AG04449 (cell line): ENCODE measurements around the gene DZIP1.
A peak's percentile ranks its signal among the peaks of the same experiment; 100 is the strongest.
"Not testable (repeated sequence)": the region's sequence is repeated elsewhere in the genome, so short reads cannot be mapped to it uniquely, and the experiment has no call there.

ENCODE experiments used
- CTCF ChIA-PET: fragments of 350-600 bp; formaldehyde crosslinking; extraction: SDS; loops from one replicate; lab custom pipeline; 2021; ENCODE audit warnings: antibody characterized with exemption; lab: Yijun Ruan, JAX
- POLR2A ChIA-PET: fragments of 400-600, 350-600 bp; formaldehyde crosslinking; extraction: SDS; loops from one replicate; lab custom pipeline; 2020; ENCODE audit warnings: antibody characterized with exemption, inconsistent platforms; lab: Yijun Ruan, JAX
- DNase-seq: peaks from one replicate; pipeline ENCODE4 v3.0.0-alpha.2; 2010; ENCODE audit warnings: low read depth, low spot score
- H3K4me3 ChIP-seq: 2 replicates; pipeline ENCODE4 v1.5.1; 2011; ENCODE audit warnings: low read depth, mild to moderate bottlenecking, control low read depth, low read length
- TF ChIP-seq, protein P1 (sequence below): IDR thresholded peaks from one replicate; pipeline ENCODE4 v1.5.1; 2011; ENCODE audit warnings: mild to moderate bottlenecking, moderate library complexity, low read length, control low read depth, inconsistent platforms; ENCODE audit not compliant: insufficient read depth; ENCODE audit errors: missing control alignments

Gene DZIP1

DNA sequence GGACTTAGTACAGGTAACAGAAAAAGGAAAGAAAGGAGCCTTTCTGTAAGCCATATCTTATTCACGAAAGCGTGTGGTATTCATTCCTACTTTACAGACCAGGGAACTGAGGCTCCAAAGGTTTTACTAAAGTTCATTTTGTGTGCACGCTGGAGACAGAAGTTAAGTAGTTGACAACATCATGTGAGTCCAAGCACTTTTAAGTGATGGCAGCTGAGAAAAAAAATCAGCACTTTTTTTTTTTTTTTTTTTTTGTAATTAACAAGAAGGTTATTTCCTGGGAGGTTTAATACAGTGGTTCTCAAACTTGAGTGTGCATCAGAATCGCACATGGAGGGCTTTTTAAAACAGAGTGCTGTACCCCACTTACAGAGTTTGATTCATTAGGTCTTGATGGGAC is 34.5 kb upstream of the DZIP1 start:
- H3K4me3 ChIP-seq = peak overlapping the region; percentile 90
- TF ChIP-seq, protein P1, sequence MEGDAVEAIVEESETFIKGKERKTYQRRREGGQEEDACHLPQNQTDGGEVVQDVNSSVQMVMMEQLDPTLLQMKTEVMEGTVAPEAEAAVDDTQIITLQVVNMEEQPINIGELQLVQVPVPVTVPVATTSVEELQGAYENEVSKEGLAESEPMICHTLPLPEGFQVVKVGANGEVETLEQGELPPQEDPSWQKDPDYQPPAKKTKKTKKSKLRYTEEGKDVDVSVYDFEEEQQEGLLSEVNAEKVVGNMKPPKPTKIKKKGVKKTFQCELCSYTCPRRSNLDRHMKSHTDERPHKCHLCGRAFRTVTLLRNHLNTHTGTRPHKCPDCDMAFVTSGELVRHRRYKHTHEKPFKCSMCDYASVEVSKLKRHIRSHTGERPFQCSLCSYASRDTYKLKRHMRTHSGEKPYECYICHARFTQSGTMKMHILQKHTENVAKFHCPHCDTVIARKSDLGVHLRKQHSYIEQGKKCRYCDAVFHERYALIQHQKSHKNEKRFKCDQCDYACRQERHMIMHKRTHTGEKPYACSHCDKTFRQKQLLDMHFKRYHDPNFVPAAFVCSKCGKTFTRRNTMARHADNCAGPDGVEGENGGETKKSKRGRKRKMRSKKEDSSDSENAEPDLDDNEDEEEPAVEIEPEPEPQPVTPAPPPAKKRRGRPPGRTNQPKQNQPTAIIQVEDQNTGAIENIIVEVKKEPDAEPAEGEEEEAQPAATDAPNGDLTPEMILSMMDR = no peak
- ChIA-PET POLR2A (no interaction called here), CTCF (no interaction called here)
- DNase-seq = no peak

DNA sequence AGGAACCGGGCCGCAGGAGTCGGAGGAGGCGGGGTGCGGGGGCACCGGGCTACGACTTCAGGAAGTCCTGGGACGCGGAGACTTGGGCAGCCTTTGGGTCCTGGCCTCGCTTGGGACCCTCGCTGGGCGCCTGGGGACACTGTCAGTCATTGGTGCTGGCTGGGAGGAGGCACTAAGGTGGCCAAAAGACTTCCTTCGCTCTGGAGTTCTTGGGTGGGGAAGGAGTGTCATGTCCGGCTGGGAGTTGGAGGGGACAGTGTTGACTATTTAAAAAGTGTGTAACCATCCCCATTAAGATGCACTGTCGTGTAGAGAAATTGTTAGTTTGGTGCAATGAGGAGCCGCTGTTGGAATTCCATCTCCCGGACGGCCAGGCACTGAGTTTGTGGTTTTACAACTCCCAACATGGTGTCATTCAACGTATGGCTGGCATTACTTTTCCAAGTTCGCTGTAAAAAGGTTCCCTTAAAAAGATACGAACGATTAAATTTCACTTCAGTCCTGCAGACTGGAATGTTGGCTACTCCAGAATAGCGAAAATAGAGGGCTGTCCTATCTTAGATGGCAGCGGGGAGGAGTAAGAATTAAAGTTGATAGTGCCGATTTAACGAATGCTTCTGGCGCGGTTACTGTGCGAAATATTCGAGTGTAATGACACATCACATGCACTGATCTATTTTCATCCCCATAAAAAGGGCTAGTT is 33.2 kb upstream of the DZIP1 start:
- H3K4me3 ChIP-seq = peak overlapping the region; percentile 90
- ChIA-PET POLR2A (interaction anchor here (0.6 to 1.3 kb wide), 2 partner anchors 29 to 34 kb away, joined by 3 to 6 read pairs; no protein-coding TSS in a partner anchor), CTCF (no interaction called here)
- no peak for DNase-seq
- TF ChIP-seq, protein P1 = no peak

GRCh38 chr13:95676762-95677563 is 32.5 kb upstream of the DZIP1 start, which contains the start of gene DNAJC3:
TSS of gene DNAJC3 (plus strand) at chr13:95677139. CDS start at chr13:95677256, 117 bp downstream.
- peak within 1 kb of the TSS; percentile 90 for H3K4me3 ChIP-seq
- TF ChIP-seq, protein P1 = no peak
- CTCF ChIA-PET = interaction anchor here (1.1 to 1.3 kb wide), 4 partner anchors 8 to 159 kb away, joined by 3 to 6 read pairs (median 4); no protein-coding TSS in a partner anchor
- DNase-seq = peak; percentile 78
- POLR2A ChIA-PET = interaction anchor here (0.6 to 1.3 kb wide), 9 partner anchors 13 to 1688 kb away, joined by 3 to 13 read pairs (median 4); partner anchors contain the start of gene DZIP1

GRCh38 chr13:95676105-95676761 is 31.7 kb upstream of the DZIP1 start:
- DNase-seq = no peak
- CTCF ChIA-PET = interaction anchor here (1.1 to 1.3 kb wide), 4 partner anchors 8 to 159 kb away, joined by 3 to 6 read pairs (median 4); no protein-coding TSS in a partner anchor
- TF ChIP-seq, protein P1 = no peak
- H3K4me3 ChIP-seq = peak overlapping the region; percentile 88
- POLR2A ChIA-PET = interaction anchor here (0.7 to 1.3 kb wide), 8 partner anchors 13 to 1688 kb away, joined by 3 to 13 read pairs (median 4); partner anchors contain the start of gene DZIP1

GRCh38 chr13:95671597-95671996 is 27.1 kb upstream of the DZIP1 start:
- ChIA-PET POLR2A (interaction anchor here (0.6 kb wide), 1 partner anchor 38 kb away, joined by 6 read pairs; no protein-coding TSS in a partner anchor), CTCF (interaction anchor here (1.2 to 3.2 kb wide), 4 partner anchors 11 to 162 kb away, joined by 3 to 24 read pairs (median 6); no protein-coding TSS in a partner anchor)
- no peak overlapping the region for H3K4me3 ChIP-seq
- no peak for DNase-seq
- TF ChIP-seq, protein P1 = no peak

DNA sequence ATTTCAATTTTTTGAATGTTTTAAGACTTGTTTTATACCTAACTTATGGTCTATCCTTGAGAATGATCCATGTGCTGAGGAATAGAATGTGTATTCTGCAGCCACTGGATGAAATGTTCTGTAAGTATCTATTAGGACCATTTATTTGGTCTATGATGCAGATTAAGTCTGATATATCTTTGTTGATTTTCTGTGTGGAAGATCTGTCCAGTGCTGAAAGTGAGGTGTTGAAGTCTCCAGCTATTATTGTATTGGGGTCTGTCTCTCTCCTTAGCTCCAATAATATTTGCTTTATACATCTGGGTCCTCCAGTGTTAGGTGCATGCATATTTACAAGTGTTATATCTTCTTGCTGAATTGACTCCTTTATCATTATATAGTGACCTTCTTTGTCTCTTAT is 22.7 kb upstream of the DZIP1 start:
- POLR2A ChIA-PET, DNase-seq, H3K4me3 ChIP-seq: not testable (repeated sequence)
- CTCF ChIA-PET = interaction anchor here (1.1 kb wide), 1 partner anchor 167 kb away, joined by 5 read pairs; no protein-coding TSS in a partner anchor
